SHP77 (cell line): ENCODE measurements around the gene NME3.
"Not testable (repeated sequence)": the region's sequence is repeated elsewhere in the genome, so short reads cannot be mapped to it uniquely, and the experiment has no call there.

Experiments
- DNase-seq, 2 experiments: peaks; one replicate each; lab custom pipeline; 2025; lab: John Stamatoyannopoulos, UW

Gene NME3

DNA sequence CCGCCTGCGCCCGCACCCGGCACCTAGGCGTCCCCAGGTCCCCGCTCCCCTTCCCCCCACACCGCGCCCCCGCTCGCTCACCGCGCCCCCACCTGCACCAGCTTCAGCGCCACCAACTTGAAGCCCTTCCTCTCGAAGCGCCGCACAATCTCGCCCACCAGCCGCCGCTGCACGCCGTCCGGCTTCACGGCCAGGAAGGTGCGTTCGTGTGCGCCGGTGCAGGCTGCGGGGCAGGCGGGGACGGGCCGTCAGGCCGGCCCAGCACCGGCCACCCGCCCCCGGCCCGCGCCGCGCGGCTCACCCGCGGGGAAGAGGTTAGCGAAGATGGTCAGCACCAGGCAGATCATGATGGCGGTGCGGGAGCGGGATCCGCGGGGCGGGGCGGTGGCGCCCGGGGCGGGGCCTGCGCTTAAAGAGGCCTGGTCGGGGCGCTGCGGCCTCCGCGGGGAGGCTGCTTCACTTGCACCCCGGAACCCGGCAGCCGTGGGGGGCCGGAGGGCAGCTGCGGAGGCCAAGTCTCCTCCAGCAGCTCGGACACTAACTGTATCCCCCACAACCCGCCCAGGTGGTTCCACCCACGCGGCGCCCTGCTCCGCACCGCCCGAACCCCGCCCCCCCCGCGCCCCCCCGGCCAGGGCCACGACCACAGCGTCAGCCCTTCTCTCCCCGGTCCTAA is at the start of gene NME3:
TSS of gene NME3 (minus strand) at position 356 of the 676 bp plus-strand sequence. CDS start at position 347, 9 bp downstream.
- DNase-seq: peak in 1 of 2 experiments; percentile 17

DNA sequence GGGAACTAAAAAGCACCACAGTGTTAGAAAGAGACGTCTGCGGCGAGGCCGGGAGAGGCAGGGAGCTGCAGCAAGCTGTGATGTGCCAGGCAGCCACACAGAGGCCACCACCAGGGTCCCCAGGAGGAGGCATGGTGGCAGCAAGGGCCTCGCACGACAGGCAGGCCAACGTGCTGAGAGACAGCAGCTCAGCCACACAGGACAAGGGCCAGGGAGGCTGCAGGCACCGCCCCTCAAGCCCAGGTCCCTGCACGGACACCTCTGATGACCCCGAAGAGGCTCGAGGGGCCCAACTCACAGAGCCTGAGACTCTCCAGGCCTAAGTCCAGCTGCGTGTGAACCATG is 49.6 kb upstream of the NME3 start:
- DNase-seq: no peak

DNA sequence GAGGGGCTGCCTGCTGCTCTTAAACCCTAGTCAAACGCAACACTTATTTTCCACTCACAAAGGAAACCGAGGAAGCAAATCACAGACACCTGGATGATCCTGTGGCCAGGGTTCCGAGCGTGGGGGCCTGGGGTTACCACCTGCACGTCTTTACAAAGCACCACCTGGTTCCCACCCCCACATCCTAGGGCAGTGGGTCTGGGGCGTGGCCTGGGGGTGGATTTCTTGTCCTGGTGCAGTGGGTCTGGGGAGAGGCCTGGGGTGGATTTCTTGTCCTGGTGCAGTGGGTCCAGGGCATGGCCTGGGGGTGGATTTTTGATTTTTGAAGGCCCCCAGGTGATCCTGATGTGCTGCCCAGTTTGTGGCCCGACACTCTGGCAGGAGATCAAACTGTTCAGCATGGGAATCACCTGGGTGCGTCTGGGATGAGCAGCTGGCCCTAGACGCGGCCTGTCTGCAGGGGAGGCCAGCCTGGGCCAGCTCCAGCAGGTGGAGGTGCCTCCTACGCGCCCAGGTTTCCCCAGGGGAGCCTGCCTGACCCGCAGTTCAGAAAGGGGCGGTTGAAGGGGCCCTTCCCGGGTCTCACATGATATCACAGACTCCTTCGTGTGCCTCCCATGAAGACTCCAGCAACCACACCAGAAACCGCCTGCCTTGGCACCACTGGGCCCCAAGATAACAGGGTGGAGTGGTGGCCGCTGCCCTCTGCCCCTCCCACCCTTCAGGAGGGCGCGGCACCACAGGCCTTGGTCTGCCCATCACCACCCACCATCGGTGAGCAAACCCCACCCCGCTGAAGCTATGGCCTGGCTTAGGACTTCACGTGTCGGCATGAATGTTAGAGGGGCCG is 49.0 kb upstream of the NME3 start:
- no peak for DNase-seq

DNA sequence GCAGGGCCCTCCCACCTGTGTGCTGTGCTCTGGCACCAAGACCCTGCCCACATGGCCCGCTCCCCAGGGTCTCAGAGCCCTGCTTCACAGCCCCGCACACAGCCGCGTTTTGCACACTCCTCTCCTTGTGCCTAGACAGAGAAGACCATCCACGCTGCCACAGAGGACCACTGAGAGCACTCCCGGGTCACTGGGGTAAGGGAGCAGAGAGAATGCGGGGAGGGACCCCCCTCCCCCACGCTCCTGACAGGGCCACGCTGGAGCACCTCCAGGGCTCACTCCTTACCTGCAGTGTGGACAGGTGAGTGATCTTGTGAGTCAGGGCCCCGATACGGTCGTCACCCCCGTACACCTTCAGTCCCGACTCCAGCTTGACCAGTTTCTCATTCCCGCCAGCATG is 48.3 kb upstream of the NME3 start:
- DNase-seq: no peak

DNA sequence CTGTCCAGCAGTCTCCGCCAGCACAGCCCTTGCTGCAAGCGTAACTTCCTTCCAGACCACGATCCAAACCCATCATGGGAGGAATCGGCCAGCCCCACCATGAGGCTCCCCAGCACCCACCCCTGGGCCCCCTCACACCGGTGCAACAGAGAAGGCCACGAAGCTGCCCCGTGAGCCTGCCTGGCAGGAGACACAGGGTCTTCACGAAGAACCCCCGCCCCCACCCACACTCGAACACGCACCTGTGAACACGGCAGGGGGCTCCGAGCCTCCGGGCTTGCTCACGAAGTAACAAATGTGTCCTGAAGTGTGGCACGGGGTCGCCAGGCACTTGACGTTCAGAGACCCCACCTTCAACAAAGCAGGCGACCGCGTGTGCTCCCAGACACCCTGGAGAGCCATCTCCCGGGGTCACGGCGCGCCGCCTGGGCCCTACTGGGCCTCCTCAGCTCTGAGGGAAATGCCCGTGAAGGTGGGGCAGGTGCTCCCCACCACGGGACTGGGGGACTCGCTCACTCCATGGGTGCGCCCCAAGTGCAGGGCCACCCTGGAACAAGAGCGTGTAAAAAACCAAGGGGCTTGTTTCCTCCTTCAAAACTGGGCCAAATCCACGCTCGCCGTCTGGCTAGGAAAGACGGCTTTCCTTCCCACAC is 47.7 kb upstream of the NME3 start:
- no peak for DNase-seq

DNA sequence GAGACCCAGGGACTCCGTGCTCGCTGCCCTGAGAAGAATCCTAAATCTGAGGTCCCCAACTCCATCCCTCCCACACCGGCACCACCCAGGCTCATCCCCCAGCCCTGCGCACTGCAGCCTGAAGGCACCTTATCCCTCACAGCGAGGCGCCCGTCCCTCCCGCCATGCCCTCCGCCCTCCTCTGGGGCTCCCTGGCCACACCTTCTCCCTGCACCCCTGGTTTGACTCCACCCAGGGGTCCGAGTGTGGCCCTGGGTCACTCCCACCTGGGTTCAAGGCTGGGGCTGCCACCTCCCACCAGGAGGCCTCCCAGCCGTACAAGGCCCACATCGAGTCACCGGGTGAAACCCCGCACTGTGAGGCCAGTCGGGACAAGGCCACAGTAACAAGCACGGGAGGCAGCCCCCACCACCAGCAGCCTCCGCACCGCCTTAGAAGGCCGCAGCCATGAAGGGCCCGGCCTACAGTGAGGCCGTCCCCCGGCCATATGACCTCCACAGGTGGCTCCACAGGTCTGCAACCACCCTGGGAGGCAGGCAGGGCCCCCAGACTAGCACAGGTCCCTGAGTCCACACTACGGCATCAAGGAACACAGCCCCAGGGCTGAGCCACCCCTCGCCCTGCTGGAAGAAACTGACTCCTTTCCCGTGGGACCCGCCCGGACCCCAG is 47.0 kb upstream of the NME3 start:
- no peak for DNase-seq

DNA sequence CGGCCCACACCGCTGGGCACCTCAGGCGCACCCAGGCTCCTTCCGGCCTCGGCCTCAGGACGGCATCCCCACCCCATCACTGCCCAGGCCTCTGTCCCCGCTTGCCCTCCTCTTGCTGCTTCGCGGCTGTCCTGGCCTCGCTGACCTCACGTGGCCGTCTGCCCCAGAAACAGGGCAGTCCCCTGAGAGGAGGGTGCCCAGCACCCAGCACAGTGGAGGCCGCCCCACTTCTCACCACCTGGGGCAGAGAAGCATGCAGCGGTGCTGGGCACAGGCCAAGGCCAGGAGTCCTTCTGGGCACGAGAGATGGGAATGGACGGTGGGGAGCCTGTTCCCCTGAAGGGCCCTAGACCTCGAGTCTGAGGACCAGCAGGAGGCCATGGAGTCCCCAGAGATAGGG is 46.4 kb upstream of the NME3 start:
- DNase-seq: no peak

DNA sequence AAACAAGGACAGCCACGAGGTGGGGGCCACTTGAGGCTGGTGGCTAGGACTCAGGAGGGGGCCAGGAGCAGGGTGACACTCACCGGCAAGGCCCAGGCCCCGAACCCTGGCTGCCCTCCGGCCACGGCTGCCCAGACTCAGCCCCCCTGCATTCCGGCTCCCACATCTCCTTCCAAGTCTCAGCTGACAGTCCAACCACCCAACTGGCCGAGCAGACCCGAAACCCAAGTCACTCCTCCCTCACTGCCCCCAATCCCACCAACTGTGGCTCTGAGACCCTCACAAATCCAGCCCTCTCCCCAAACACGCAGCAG is 45.9 kb upstream of the NME3 start:
- no peak for DNase-seq

DNA sequence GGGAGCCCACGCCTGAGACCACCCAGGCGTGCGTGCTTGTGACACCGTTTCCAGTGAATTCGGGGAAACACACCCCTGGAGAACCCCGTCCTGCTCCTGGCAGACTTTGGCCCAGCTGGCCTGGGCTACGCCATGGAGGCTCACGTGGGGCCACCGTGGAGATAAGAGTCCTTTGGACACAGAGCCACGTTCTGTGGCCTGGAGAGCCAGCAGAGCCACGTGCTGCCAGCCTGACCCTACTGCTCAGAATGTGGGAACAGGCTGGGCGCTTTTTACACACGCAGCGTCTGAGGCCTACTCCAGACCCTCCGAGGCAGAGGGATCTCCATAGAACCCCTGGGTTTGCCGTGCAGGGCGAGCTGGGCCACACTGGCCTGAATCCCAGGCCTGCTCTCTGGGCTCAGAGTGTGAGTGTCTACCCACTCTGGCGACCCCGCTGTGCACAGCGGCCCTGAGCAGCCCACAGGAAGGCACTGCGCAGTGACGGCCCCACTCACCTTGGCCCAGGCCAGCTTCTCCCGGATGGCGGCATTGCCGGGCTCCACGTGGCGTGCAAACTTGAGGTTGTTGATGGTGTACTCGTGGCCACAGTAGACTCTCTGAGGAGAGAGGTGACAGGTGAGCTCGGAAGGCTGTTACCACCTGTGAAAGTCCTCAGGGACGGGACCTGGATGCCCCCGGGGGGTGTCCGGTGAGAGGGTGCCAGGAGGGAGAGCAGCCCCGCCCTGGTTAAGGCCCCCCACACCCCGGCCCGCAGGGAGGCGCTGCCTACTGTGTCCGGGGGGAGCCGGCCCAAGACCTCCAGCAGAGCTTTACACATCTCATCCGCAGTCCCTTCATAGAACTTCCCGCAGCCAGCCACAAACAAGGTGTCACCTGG is 45.3 kb upstream of the NME3 start:
- DNase-seq: no peak

DNA sequence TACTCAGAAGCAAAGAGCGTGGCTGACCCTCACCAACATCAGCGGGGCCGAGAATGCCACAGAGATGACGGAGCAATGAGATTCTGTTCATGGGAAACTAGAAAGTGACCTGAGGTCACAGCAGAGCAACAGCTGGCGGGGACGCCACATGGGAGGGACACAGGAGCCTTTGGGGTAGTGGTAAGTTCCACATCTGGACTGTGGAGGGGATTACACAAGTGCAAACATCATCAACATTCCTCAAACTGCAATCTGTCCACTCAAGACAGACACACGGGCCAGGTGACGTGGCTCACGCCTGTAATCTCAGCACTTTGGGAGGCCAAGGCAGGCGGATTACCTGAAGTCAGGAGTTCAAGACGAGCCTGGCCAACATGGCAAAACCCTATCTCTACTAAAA is 44.1 kb upstream of the NME3 start:
- no peak for DNase-seq

DNA sequence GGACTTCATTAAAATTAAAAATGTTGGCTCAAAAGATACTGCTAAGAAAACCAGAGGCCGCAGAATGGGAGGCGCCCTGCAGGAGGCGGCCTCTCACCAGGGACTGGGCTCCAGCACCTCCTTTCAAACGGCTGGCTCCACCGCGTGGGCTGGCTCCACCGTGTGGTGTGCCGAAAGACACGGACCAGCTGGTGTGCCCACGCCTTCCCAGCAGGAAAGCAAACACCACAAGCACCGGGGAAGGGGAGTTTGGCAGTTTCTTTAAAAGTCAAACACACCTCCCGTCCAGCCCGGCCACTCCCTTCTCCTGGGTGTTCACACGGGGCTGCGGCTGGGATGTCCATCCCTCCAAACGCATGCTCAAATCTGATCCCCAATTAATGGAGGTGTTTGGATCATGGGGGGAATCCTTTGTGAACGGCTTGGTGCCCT is 41.4 kb upstream of the NME3 start:
- DNase-seq: peak; percentile 64 to 68

DNA sequence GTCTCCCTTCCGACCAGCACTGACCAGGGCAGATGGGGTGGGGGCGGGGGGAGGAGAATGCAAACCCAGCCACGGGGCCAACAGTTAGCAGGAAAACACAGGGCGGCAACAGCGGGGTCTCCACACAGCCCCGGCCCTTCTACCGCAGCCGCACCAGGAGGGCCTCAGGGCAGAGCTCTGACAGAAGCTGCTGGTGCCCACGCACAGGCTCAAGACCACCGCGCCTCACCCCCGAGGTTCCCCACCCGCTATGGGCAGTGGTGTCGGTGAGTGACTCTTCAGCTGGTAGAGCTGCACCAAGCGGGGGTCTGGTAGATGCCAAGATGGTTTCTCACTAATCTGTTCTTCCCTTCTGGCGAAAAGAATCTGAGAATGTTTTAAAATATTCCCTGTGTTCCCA is 39.2 kb upstream of the NME3 start:
- DNase-seq: no peak

DNA sequence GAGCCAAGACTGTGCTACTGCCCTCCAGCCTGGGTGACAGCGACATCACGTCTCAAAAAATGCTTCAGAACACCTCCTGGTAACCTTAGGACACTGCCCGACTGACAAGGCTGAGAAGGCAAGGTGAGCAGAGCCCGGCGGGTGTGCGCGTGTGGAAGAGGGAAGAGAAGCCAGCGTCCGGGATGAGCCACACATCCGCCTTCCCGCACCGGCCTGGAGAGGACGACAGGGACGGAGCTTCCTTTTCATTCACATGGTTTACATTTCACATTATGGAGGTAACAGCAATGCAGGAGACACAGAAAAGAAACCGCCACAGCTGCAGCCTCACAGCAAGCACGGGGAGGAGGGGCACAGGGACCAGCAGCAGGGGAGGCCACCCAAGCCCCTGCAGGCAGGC is 38.8 kb upstream of the NME3 start:
- DNase-seq: no peak

DNA sequence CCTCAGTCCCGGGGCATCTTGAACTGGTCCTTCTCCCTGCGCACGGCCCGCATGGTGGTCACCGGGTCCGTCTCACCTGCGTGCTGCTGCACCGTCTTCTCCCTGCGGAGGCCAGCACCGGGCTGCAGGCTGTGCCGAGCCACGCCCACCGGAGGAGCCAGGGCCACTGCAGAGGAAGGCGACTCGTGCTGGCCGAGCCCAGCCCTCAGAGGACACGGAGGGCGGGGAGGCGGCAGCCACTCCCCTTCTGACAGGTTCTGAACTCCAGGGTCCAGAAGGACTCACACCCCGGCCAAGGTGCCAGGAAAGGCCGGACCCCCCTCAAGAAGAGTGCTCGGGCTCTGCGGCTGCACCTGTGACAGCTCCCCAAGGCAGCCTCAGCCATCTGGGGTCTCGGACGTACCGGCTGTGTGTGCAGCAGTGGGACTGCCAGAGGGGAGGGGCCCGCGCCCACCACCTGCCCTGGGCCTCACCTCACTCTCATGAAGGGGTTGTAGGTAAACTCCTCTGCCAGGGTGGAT is 38.0 kb upstream of the NME3 start:
- DNase-seq: no peak

DNA sequence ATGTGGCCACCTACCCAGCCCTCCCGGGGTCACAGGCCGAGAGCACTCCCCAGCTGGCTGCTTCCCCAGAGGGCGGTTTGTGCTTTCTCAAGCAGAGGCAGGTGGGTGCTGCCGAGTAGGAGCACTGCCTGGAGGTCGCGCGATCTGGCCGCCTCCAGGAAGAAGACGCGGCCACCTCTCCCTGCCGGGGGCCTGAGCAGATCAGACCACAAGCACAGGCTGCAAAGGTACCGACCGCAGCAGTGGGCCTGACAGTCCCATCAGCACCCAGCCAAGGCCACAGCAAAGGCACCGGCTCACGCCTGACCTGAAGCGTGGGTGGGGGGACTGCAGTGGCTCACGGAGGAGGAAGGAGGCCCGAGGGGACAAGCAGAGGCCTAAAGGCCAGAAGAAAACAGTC is 37.3 kb upstream of the NME3 start:
- DNase-seq: no peak

DNA sequence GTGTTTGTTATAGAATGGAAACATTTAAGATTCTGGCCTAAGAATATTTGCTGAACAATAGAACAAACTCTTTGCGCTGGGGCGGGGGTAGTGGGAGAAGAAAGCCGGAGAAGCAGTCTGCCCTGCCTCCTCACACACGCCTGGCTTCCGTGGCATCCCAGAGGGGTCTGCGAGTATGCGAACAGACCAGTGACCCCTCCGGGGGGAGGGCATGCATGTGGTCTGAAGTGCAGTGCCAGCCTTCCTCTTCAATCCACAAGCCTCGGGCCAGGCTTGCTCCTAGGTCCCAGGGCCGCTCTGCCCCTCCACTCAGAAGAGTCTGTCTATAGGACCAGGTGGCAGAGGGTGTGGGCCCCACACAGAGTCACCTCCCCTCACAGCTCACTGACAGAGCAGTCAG is 36.3 kb upstream of the NME3 start:
- DNase-seq: no peak

DNA sequence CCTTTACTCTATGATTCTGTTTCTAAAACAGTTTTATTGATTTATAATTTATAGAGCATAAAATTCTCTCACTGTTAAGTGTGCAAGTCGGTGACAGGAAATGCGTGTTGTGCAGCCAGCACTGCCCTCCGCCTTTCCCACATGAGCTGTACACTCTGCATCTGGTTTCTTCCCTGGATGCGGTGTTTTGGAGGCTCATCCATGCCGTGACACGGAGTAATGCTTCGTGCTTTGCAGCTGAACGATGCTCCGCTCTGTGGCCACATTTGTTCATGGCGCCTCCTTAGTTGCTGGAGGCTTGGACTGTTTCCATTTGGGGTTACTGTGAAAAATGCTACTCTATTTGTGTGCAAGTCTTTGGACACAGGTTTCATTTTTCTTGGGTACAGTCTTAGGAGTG is 29.4 kb upstream of the NME3 start:
- no peak for DNase-seq

DNA sequence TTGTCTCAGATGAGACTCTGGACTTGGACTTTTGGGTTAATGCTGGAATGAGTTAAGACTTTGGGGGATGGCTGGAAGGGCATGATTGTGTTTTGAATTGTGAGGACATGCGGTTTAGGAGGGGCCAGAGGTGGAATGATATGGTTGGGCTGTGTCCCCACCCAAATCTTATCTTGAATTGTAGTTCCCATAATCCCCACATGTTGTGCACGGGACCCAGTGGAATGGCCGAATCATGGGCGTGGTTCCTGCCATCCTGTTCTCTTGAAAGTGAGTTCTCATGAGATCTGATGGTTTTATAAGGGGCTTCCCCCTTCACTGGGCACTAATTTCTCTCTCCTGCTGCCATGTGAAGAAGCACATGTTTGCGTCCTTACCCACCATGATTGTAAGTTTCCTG is 27.9 kb upstream of the NME3 start:
- not testable (repeated sequence) for DNase-seq

DNA sequence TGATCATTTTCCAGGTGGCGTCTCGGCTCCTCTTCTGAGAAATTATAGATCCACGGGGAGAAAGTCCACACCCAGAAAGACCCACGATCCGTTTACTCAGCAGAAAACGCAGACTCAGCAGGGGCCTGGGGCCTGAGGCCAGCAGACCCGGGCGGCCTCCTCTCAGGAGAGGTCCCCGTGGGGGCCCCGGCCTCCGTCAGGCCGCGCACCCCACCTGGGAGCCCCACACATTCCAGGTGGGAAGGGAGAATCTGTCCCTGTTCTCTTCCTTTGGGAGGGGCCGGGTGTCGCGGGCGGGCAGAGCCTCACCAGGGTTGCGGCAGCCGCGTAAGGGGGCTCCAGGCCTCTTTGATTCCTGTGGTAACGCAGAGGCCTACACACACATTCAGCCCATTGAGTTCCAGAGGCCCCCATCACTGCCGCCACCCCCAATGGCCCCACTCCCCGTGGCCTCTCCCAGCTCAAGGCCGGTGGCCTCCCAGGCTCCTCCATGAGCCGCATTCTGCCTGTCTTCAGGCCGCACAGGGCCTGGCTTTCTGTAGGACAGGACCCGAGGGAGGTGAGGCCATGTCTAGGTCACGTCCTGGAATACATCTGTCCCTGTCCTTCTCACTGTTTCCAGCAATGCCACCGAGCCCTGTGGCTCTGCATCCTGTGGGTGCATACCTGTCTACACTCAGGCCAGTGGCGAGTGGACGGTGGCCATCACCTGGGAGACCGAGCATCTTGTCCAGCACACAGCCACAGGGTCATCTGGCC is 23.7 kb upstream of the NME3 start:
- DNase-seq: no peak

DNA sequence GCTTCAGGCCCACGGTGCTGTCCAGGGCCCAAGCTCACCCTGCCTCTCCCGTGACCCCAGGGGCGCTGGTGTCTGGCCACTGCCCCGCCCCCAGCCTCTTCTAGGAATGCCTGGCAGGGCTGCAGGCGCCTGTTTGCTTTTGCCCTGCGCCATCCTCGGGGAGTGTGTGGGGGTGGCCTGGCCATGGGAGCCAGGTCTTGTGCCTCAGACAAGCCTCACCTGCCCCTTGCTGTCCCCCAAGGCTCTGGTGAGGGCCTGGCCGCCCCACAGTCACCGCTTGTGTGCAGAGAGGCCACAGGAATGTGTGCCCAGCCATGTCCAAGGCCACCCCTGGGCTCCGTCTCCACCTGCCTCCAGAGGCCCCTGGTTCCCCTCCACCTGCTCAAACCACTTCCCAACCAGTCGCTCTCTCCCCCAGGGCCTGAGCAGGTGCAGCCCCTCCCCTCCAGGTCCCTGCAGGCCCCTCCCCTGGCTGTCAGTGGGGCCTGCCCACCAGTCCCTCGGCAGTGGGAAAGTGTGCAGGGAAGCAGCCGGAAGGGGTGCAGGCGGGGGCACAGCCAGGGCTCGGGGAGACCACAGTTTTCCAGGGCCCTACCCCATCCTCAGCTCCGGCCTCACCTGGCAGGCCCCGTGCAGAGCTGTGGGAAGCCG is 23.0 kb upstream of the NME3 start:
- peak in 1 of 2 experiments; percentile 45 for DNase-seq
